Right lung (tissue), 5 donors: ENCODE measurements around the gene GBX2. TPM values are rescaled to one million over a fixed set of nuclear protein-coding genes. Genes with fewer than 3 reads are reported as not detected.

Experiments used
- DNase-seq, 2 donors: peaks; one replicate each; pipeline ENCODE4 v3.0.0-alpha.2; 2013
- polyA plus RNA-seq, 5 donors: library from polyadenylated mRNA; unstranded; fragments of 120-200 nt; gene quantifications; one replicate each; pipeline versions ENCODE4 v1.2.1 to v1.2.3, GENCODE V29; 2013; ENCODE audit warnings: inconsistent platforms in 1 of 5, low replicate concordance in 1 of 5; ENCODE audit not compliant: insufficient read length in 5 of 5, insufficient read depth in 1 of 5

GBX2 gene
- polyA plus RNA-seq, 5 donors = 0.18 TPM; not detected in 4

DNA sequence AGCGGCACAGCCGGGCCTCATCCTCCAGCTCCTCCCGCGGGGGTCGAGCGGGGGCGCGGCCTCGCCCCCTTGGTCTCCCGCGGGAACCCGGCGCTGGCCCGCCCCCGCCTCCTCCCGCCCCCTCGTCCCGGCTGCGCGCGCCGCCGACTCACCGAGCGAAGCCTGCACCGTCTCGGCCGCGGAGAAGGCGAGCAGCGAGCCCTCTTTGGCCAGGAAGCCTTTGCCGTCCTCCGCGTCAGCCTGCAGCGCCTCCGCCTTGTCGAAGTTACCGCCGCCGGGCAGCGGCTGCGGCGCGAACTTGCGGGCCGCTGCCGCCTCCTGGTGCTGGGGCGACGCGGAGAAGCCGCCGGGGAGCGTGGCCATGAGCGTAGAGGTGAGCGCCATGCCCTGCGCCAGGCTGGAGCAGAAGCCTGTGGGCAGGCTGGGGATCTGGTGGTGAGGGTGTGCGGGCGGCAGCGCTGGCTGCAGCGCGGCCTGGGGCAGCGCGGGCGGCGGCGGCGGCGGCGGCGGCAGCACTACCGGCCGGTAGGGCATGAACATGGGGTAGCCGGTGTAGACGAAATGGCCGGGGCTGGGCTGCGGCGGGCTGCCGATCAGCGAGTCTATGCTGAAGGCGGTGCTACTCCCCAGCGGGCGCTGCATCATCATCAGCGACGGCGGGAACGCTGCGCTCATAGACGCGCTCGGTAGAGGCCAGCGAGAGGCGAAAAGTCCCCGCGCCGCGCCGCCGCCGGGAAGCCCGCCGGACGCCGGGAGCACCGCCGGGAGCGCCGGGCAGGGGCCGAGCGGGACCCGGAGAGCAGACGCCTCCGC lies 683 bp downstream of the GBX2 start:
- DNase-seq = no peak

DNA sequence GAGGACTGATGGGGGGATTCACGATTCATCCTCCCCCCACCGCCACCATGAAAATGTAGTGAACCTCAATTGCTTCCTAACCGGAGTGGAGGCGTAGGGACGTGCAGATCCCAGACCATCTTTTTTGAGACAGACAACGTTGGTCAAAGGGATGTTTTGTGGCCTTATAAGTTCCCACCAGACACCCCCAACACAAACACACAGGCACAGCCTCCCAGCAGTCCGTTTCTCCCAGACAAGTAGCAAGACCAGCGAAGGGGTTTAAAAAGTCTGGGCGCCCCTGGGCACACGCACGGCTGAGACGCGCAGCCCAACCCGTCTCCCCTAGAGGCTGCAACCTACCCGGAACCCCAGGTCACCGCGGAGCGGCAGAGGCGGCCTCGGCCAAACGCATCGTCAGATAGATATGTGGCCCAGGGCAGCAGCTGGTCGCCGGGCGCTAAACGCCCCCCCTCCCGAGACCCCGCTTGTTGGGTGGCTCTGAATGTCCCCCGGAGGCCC lies 1.3 kb downstream of the GBX2 start:
- DNase-seq = no peak

DNA sequence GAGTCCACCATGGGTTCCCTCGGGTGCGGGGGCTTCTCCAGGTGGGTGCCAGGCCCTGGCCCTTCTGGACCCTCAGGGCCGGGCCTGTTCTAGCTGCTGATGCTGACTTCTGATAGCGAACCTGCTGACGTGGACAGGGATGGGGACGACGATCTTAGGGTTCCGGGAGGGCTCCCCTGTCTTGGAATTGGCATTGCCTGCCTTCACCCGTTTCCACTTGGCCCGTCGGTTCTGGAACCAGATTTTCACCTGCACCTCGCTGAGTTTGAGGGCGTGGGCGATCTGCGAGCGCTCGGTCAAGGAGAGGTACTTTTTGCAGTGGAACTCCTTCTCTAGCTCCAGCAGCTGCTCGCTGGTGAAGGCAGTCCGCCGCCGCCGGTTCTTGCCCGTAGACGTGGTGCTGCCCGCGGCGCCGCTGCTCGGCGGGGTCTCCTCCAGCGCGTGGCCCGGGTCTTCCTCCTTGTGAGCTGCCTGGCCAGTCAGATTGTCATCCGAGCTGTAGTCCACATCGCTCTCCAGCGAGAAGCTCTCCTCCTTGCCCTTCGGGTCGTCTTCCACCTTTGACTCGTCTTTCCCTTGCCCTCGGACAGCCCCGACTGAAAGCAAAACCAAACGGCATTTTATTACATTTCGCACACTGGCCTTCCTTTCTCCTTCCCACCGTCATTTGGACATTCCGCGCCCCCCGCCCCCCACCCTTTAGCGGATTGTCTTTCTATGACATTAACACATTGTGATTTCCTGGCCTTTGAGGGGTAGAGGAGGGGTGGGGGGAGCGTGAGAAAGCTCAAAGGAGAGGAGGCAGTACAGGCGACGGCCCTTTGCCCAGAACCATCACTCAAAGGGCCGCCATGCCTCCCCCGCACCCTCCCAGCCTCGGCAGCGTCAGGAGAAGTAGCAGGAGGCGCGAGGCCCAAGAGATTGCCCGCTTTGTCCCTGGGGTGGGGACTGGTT lies 2.1 kb downstream of the GBX2 start:
- DNase-seq = no peak

DNA sequence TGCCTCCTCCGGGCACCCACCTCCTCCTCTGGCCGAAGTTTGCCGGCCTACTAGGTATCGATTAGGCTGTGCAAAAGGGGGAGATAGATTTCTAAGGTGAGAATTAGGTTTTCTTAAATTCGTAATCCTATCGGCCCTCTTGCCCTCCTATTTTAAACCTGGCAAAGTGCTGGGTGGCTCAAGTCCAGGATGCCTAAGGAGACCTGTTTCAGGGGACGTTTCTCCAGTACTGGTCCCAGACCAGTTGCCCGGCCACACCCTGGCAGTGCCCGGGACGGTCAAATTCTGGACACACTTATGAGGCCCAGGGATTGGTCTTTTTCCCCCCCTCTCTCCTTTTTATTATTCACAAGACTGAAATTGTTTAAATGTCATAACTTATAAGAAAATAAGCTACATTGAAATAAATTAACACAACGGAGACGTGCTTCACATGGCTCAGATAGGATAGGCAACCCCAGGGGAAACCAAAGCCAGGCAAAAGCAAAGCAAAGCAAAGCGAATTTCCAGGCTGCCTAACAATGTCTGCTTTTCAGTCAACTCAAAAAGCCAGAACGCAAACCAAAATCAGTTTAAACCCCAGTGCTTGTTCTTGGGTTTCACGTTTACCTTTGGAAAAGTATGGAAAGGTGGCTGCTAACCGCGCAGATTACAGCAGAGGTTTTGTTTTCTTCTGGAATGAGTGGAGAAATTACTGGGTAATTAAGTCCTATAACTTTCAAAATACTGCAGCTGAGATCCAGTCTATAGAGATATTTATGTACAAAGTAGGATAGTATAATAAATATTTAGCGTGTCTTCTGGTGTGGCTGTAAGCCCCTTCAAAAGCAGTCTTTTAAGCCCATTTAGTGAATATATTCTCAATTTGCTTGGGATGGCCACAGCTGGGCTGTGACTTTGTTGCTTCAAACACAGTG lies 3.0 kb downstream of the GBX2 start:
- DNase-seq = no peak

DNA sequence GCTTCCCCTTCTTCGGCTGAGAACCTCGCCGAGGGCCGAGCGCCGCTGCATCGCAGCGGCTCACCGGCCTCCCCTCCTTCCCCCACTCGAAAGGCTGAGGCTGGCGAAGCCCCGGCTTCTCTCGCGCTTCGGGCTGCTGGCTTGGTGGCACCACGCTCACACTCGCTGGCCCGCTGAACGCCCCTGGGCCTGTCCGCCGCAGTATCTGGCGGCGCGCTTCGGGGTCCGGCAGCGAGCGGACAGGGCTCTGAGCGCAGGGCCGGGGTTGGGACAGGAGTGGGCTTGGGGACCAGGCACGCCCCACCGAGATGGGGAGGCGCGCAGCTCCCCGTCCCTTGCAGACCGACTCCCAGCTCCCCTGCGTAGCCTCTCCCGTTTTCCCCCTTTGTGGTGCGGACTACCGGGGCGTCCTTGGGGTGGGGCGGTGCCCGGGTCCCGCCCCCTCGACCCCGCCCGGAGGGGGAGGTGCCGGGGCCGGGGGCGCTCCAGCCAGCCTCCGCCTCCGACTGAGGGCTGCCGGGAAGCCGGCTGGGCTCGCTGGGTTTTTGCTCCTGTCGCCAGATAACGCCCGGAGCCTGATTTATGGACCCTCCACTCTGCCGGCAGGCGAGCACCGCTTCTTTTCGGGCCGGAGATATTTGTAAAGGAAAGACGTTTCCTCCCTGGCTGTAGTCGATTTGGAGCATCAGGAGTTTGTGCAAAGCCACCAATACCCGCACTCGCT lies 3.8 kb downstream of the GBX2 start:
- no peak for DNase-seq

DNA sequence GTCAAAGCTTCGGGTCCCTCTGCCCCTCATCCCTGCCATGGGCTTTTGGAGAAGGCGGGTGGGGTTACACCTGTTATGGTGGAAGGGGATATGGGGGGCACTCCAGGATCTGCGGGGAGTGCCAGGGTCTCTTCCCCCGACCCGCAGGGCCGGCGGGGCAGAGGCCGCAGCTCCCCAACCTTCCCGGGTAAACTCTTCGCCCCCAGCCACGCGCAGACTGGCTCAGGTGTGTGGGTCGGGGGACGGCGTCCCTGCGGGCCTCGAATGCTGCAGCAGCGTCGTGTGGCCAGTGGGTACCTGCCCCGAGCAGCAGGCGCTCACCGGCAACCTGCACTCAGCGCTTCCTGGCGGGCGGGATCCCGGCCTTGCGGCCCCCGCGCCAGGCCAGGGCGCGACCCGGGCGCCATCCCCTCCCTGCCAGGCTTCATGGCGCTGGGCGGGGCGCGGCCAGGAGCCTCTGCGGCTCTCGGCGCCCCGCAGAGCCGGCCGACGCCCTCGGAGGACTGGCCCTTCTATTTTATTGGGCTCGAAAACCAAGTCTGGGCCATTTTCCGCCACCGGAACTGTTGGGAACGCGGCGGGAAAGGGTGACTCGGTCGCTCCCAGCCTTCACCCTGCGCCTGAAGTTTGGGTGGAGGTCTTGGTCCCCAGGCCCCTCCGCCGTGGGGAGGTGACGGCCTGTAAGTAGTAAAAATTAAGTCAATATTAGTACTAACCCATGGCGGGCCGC lies 4.5 kb downstream of the GBX2 start:
- DNase-seq = no peak

DNA sequence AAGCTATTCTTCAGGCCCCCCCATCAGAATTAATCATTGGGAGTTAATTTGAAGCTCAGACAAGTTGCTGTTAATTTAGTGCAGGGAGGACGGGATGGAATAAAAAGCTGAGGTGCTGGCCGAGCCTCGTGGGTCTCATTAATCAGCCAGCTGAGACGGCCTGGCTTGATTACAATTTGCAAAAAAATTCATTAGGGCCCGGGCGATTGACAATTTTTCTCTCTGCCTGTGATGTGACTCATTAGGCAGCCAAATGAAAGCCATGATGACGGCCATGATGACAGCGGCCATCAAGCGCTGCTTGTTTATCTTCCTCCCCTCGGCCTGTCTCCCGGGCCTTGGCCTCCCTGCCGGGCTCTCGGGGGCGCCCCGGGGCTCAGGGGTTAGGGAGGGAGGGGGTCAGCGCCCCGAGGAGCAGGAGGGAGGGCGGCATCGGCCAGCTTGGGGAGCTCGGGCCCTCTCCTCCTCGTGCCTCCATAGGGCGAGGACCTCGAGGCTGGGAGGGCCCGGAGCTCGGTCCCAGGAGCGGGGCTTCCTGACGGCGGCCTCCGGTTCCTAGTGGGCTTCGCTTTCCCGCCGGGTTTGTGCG lies 5.2 kb downstream of the GBX2 start:
- no peak for DNase-seq

DNA sequence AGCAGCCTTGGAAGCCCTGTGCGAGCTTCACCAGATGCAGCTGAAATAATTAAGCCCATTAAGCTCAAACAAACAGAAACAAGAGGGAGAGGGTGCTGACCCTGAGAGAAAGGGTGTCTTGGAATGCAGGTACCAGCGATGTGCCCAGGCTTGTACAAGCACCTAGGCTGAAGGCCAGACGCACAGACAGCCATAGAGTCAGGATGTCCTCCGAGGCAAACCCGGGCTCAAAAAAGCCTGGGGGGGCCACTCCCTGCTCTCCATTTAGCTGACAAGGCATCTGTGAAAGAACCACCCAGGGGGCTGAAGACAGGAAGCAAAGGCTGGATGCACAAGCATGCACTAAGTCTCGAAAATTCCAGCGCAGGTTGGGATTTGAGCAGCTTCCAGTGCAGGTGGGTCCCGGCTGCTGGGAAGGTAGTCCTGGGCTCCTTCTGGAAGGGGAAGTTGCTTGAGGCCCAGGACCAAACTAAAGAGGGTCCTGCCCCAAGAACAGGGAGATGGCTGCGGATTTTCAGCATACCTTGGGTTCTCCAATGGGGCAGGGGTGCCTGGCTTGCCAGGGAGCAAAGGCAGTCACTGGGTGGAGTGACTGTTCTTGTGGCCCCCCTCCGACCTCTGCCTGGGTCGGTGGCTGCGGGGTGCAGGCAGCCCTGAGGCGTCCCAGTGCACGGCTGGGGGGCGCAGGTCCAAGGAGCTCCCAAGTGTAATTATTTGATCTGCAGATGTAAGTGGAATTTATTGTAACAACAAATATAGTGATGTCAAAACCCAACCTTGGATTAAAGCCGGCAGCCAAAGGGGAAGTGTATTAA lies 5.9 kb downstream of the GBX2 start:
- DNase-seq = no peak

DNA sequence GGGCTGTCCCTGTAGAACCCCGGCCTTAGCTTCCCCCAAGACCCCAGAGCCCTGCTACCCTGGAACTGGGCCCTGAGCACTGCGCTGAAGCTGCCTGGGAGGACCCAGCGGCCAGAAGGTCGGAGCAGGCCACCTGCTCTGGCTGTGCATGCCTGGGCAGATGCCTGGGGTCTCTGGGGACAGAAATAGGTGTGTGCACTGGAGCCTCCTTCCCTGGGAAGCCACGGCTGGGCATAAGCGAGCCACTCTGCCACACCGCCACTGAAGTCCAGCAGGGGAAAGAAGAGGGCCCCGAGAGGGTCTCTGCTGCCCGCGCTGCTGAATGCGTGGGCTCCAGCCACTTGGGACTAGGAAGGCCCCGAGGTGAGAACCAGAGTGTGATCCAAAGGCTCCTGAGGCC lies 6.7 kb downstream of the GBX2 start:
- DNase-seq = no peak

DNA sequence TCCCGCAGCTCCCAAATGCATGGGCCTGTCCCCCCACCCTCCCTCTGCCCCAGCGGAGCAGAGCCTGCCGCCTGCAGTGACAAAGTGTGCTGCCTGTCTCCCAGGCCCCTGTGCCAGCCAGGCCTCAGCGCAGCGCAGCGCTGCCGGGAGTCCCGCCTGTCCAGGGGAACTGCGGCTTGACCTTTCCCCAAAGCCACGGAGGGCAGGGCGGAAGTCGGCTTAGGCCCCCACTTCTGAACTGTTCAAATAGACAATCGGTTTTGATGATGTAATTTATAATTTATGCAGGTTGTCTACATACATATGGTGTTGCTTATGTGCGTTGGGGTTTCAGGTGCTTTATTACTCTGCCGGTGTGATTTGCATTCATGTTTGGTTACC lies 7.1 kb downstream of the GBX2 start:
- no peak for DNase-seq

DNA sequence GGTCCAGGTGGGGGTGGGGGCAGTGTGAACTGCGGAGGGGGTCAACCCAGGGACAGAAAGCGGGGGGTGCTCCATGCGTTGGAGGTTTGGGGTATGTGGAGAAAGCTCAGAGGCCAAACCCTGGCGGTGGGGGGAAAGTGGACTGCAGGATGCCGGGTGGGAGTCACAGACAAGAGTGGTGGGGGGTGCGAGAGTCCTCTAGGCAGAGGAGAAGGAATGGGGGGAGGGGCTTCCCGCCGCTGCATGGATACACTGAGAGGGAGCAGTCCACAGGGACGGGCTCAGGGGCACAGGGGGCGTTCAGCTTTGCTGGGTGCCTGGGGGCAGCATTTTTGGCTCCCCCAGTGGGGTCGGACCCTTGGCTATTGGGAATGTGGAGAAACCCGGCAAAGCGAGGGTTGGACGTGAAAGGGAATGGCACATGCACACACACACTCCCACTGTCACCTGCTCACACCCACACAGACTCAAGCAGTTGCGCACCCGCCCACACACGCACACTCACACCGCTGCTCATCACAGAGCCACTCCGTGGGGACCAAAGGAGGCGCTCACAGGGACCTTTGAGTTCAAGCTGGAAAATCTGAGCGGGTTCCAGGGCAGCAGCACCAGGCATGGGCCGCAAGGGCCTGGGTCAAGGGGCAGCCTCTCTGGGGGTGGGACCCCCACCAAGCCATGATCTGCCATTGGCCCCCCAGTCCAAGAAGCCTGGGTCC lies 7.7 kb downstream of the GBX2 start:
- DNase-seq = no peak

DNA sequence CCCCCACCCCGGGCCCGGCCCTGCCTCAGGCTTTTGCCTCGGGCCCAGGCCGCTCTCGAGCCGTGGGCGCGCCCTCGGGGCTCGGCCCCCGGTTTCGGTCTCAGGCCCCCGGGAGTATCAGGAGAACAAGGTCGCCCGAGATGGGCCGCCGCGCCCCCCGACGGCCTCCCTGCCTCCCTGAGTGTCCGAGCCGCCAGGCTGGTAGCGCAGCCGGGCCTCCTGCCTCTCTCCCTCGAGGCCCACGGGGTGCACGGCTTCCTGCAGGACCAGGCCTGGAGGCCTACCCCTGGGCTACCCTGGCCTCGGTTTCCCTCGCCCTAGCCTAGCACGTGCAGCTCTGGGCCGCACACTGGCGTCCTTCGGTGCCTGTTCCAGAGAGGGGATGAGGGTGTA lies 8.4 kb downstream of the GBX2 start:
- no peak for DNase-seq

DNA sequence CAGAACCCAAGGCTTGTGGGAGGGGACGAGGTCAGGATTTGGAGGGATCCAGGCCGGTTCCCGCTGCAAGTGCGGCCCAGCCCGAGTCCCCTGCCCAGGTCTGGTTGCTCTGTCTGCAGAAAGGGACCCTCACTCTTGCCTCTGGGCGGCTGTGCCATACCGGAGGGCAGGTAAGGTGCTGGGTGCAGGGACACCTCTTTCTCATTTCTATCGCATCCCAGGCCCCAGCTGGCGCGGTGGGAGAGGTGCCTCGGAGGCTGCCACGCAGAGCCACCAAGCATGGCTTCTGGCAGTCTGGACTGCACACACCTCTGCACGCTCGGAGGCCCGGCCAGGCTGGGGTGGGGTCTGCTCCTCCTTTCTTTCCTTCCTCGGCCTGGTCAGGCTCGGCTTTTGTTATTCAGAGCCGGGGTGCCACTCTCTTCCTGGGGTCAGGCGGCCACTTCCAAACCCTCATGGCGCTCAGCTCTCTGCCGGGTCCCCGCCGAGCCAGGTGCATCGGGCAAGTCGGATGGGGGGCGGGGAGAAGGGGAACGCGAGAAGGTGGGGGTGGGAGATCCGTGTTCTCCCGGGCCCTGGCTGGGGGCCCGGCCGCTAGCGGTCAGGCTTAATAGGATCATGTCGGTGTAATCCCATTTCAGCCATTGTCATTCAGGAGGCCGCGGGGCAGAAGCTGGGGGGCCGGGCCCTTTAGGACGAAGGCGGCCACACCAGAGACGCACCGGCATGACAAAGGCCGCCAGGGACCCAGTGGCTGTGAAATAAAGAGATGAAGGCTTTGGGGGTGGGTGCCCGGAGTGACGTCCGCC lies 9.0 kb downstream of the GBX2 start:
- no peak for DNase-seq

DNA sequence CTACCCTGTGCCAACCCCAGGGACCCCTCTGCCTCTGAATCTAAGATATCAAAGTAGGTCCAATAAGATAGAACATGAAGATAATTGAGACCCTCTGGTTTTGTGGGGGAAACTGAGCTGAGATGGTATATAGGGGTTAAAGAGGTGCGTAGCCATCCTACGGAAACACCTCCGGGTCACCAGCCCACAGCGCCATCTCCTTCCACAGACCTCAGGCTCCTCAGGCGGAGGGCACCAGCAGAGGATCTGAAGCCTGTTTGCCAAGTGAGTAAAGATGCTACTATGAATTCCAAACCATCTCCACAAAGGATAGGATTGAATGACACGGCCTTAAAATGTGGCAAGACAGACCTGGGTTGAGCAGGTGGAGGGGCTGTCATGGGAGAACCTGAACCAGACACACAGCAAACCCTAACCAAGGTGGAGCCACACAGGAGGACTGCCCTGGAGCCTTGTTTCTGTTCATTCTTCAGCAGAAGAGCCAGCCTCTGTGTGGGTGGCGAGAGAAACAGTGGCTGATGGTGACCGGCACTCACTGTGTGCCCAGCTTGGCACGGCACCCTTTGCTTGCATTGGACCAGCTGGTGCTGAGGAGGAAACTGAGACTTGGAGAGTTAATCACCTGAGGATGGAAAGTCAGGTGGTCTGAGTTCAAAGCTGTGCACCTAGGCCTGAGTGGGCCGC lies 10.2 kb downstream of the GBX2 start:
- no peak for DNase-seq

DNA sequence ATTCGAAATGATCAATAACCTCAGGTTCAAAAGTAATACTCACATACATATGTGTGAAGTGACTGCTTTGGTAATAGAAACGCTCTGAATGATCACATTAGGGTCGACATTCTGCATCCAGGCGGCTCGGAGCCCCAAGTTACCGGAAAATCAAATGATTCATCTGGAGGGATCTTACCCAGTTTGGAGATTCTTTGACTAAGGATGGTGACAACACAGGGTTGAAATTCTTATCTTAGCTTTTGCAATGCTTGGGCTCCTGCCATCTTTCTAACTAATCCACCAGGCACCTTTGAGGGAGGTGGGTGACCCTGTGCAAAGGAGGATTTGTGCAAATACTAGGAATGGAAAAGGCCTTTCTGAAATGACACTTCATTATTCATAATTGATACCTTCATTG lies 10.8 kb downstream of the GBX2 start:
- no peak for DNase-seq

DNA sequence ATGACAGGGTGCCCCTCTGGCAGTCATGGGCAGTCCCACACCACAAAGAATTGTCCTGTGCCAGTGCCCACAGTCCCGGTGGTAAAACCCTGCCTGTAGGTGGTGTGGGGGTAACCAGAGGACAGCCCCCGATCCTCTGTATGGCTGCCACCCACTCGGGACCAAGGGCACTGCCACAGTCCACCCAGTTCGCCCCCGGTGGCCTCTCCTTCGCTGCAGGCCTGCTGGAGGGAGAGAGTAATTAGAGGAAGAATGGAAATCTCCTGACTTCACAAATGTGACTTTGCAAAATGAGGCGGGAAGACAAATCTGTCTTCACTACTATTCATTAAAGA lies 11.4 kb downstream of the GBX2 start:
- no peak for DNase-seq
